ENCODE data around the gene GLMN. TPM values are rescaled to one million over a fixed set of nuclear protein-coding genes. Genes with fewer than 3 reads are reported as not detected.

GLMN gene
- 6.9 to 12.4 TPM (median 8.0 TPM) in 3 replicates for total RNA-seq
- long read RNA-seq, transcript GLMN-201 (19 exons, 1,995 nt) = major isoform, 7 of 9 reads
- long read RNA-seq, partial matches to known transcripts = 0 of 9 reads
- long read RNA-seq, other reads (novel, unspliced or antisense) = 2 of 9 reads

GRCh38 chr1:92298573-92299476, at the start of gene GLMN, which contains the start of gene RPAP2:
TSS of gene GLMN (minus strand) at chr1:92298987. CDS start at chr1:92297999, 988 bp downstream.
TSS of gene RPAP2 (plus strand) at chr1:92299059. CDS start at chr1:92299074, 15 bp downstream.
- peak; percentile 92 for DNase-seq (ENCODE audit: low spot score)
- TF ChIP-seq CTCF (IDR thresholded peaks at IDR 0.05) = peak; percentile 69
- peak within 1 kb of the TSS; percentile 90 for H3K4me3 Mint-ChIP-seq (ENCODE audit: unreplicated experiment)
- H3K36me3 Mint-ChIP-seq (ENCODE audit: low read depth) = peaks cover 5% of the 10 kb centered on the region
- H3K4me1 Mint-ChIP-seq (ENCODE audit: low read depth) = peaks cover 31% of the 10 kb centered on the region
- H3K9me3 Mint-ChIP-seq (ENCODE audit: low read depth) = no peaks in the 10 kb centered on the region
- no peaks in the 10 kb centered on the region for H3K27me3 Mint-ChIP-seq (ENCODE audit: low read depth)
- H3K27ac Mint-ChIP-seq (ENCODE audit: unreplicated experiment) = peak within 1 kb of the TSS; percentile 95

- no peak overlapping the region for H3K27ac Mint-ChIP-seq (ENCODE audit: unreplicated experiment)
- H3K27me3 Mint-ChIP-seq (ENCODE audit: low read depth) = no peaks in the 10 kb centered on the region
- H3K9me3 Mint-ChIP-seq (ENCODE audit: low read depth) = peaks cover 4% of the 10 kb centered on the region
- peaks cover 32% of the 10 kb centered on the region for H3K36me3 Mint-ChIP-seq (ENCODE audit: low read depth)
- no peaks in the 10 kb centered on the region for H3K4me1 Mint-ChIP-seq (ENCODE audit: low read depth)
- H3K4me3 Mint-ChIP-seq (ENCODE audit: unreplicated experiment) = no peak overlapping the region
- no peak for DNase-seq (ENCODE audit: low spot score)
- TF ChIP-seq CTCF (IDR thresholded peaks at IDR 0.05) = no peak
Observed at GRCh38 chr1:92346866-92347640, 48.3 kb upstream of the GLMN start.

GRCh38 chr1:92343061-92343460, 44.3 kb upstream of the GLMN start:
- no peak for TF ChIP-seq CTCF (IDR thresholded peaks at IDR 0.05)
- H3K36me3 Mint-ChIP-seq (ENCODE audit: low read depth) = peaks cover 27% of the 10 kb centered on the region
- DNase-seq (ENCODE audit: low spot score) = no peak
- no peak overlapping the region for H3K4me3 Mint-ChIP-seq (ENCODE audit: unreplicated experiment)
- no peaks in the 10 kb centered on the region for H3K9me3 Mint-ChIP-seq (ENCODE audit: low read depth)
- H3K27me3 Mint-ChIP-seq (ENCODE audit: low read depth) = no peaks in the 10 kb centered on the region
- H3K4me1 Mint-ChIP-seq (ENCODE audit: low read depth) = no peaks in the 10 kb centered on the region
- H3K27ac Mint-ChIP-seq (ENCODE audit: unreplicated experiment) = no peak overlapping the region

- H3K27me3 Mint-ChIP-seq (ENCODE audit: low read depth) = no peaks in the 10 kb centered on the region
- peaks cover 27% of the 10 kb centered on the region for H3K36me3 Mint-ChIP-seq (ENCODE audit: low read depth)
- DNase-seq (ENCODE audit: low spot score) = no peak
- TF ChIP-seq CTCF (IDR thresholded peaks at IDR 0.05) = no peak
- H3K9me3 Mint-ChIP-seq (ENCODE audit: low read depth) = no peaks in the 10 kb centered on the region
- H3K4me3 Mint-ChIP-seq (ENCODE audit: unreplicated experiment) = no peak overlapping the region
- no peaks in the 10 kb centered on the region for H3K4me1 Mint-ChIP-seq (ENCODE audit: low read depth)
- no peak overlapping the region for H3K27ac Mint-ChIP-seq (ENCODE audit: unreplicated experiment)
Observed at GRCh38 chr1:92342401-92342800, 43.6 kb upstream of the GLMN start.

- no peak for TF ChIP-seq CTCF (IDR thresholded peaks at IDR 0.05)
- H3K27me3 Mint-ChIP-seq (ENCODE audit: low read depth) = no peaks in the 10 kb centered on the region
- no peak for DNase-seq (ENCODE audit: low spot score)
- no peak overlapping the region for H3K27ac Mint-ChIP-seq (ENCODE audit: unreplicated experiment)
- H3K9me3 Mint-ChIP-seq (ENCODE audit: low read depth) = no peaks in the 10 kb centered on the region
- H3K4me3 Mint-ChIP-seq (ENCODE audit: unreplicated experiment) = no peak overlapping the region
- H3K4me1 Mint-ChIP-seq (ENCODE audit: low read depth) = no peaks in the 10 kb centered on the region
- peaks cover 22% of the 10 kb centered on the region for H3K36me3 Mint-ChIP-seq (ENCODE audit: low read depth)
Observed at GRCh38 chr1:92340154-92340553, 41.4 kb upstream of the GLMN start.

All from chondrocyte (in vitro differentiated cells).